Measurements from ENCODE around the gene WDFY4. TPM values are rescaled to one million over a fixed set of nuclear protein-coding genes. Genes with fewer than 3 reads are reported as not detected.

WDFY4 gene
- total and polyA plus RNA-seq, 4 donors: 4.6 to 26.9 (median 13.5) TPM

DNA sequence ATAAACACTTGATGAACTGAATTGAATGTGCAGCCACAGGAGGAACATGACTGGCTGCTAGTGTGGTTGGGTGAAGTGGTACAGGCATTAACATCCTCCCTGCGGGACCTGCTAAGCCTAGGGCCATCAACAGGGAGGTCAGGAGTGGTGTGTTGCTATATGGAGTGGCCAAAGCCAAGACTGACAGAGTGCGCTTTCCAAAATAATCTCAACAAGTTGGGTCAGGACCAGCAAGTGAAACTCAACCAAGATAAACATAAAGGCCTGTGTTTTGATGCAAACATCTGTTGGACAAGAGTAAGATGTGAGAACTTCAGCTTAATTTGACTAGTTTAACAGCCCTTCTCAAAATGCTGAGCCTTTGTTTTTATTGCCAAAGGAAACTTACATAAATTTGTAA is 97.7 kb downstream of the WDFY4 start:
- no peaks in the 10 kb centered on the region for H3K27me3 ChIP-seq (ENCODE audit: control insufficient read depth in 3 of 3, insufficient read depth in 3 of 3, low read length in 2 of 3)
- no peak for ATAC-seq (ENCODE audit: insufficient read depth, low FRiP score)
- no peak overlapping the region for H3K4me3 ChIP-seq
- no peak overlapping the region for H3K27ac ChIP-seq (ENCODE audit: low read depth in 1 of 2, low read length in 1 of 2)
- peaks cover 0 to 23% (median 0%) of the 10 kb centered on the region in 5 donors for H3K4me1 ChIP-seq (ENCODE audit: control insufficient read depth in 5 of 5, insufficient read depth in 5 of 5, low read length in 5 of 5)
- TF ChIP-seq, protein P1, sequence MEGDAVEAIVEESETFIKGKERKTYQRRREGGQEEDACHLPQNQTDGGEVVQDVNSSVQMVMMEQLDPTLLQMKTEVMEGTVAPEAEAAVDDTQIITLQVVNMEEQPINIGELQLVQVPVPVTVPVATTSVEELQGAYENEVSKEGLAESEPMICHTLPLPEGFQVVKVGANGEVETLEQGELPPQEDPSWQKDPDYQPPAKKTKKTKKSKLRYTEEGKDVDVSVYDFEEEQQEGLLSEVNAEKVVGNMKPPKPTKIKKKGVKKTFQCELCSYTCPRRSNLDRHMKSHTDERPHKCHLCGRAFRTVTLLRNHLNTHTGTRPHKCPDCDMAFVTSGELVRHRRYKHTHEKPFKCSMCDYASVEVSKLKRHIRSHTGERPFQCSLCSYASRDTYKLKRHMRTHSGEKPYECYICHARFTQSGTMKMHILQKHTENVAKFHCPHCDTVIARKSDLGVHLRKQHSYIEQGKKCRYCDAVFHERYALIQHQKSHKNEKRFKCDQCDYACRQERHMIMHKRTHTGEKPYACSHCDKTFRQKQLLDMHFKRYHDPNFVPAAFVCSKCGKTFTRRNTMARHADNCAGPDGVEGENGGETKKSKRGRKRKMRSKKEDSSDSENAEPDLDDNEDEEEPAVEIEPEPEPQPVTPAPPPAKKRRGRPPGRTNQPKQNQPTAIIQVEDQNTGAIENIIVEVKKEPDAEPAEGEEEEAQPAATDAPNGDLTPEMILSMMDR (IDR thresholded peaks at IDR 0.05; ENCODE audit: control extremely low read depth, extremely low read depth): no peak
- 61 to 84% methylated on average over 2 of the region's 2 CpGs for WGBS, 2 donors
- H3K9me3 ChIP-seq (ENCODE audit: control insufficient read depth in 4 of 4, insufficient read depth in 3 of 4, low read length in 3 of 4): peaks cover 0 to 2% (median 0%) of the 10 kb centered on the region in 4 donors
- peak; percentile 32 to 90 (median 85) for DNase-seq
- H3K36me3 ChIP-seq (ENCODE audit: control insufficient read depth in 4 of 4, insufficient read depth in 4 of 4, low read length in 4 of 4): no peaks in the 10 kb centered on the region
- no peak overlapping the region for H3K9ac ChIP-seq (ENCODE audit: insufficient read depth in 1 of 2, low read length in 2 of 2)

DNA sequence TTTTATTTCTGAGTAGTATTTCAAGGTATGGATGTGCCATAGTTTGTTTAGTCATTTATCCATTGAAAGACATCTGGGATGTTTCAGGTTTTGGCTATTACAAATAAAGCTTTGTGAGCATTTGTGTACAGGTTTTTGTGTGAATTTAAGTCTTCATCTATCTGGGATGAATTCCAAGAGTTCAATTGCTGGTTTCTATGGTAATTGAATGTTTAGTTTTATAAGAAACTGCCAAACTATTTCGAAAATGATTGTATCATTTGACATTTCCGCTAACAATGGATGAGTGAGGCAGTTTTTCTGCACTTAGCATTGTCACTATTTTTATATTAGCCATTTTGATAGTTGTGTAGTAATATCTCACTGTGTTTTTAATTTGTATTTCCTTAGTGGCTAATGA is 99.4 kb downstream of the WDFY4 start:
- ATAC-seq (ENCODE audit: insufficient read depth, low FRiP score) (no peak), DNase-seq (peak in 2 of 3 donors; percentile 45 to 51)
- Histone ChIP-seq H3K27ac (ENCODE audit: low read depth in 1 of 2, low read length in 1 of 2) (no peak overlapping the region), H3K36me3 (ENCODE audit: control insufficient read depth in 4 of 4, insufficient read depth in 4 of 4, low read length in 4 of 4) (no peaks in the 10 kb centered on the region), H3K4me1 (ENCODE audit: control insufficient read depth in 5 of 5, insufficient read depth in 5 of 5, low read length in 5 of 5) (peaks cover 0 to 23% (median 0%) of the 10 kb centered on the region in 5 donors), H3K27me3 (ENCODE audit: control insufficient read depth in 3 of 3, insufficient read depth in 3 of 3, low read length in 2 of 3) (no peaks in the 10 kb centered on the region), H3K9me3 (ENCODE audit: control insufficient read depth in 4 of 4, insufficient read depth in 3 of 4, low read length in 3 of 4) (peaks cover 0 to 2% (median 0%) of the 10 kb centered on the region in 4 donors), H3K9ac (ENCODE audit: insufficient read depth in 1 of 2, low read length in 2 of 2) (no peak overlapping the region), H3K4me3 (no peak overlapping the region)
- whole genome bisulfite sequencing, 2 donors: 70 to 88% methylated on average over 2 of the region's 2 CpGs
- TF ChIP-seq, protein P1 (IDR thresholded peaks at IDR 0.05; ENCODE audit: control extremely low read depth, extremely low read depth): no peak

DNA sequence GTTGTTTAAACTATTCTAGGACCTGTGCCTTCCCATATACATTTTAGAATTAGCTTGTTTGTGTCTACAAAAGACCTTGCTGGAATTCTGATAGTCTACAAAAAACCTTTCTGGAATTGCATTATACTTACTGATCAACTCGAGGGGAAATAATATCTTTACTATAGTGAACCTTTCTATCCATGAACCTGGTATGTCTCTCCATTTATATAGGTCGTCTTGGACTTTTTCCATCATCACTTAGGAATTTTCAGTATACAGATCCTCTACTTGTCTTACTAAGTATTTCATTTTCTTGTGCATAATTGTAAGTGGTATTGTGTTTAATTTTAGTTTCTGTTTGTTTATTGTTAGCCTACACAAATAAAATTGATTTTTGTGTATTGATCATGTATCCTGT is 101.1 kb downstream of the WDFY4 start:
- no peak for DNase-seq
- Histone ChIP-seq H3K9ac (ENCODE audit: insufficient read depth in 1 of 2, low read length in 2 of 2) (no peak overlapping the region), H3K4me1 (ENCODE audit: control insufficient read depth in 5 of 5, insufficient read depth in 5 of 5, low read length in 5 of 5) (peaks cover 0 to 31% (median 0%) of the 10 kb centered on the region in 5 donors), H3K4me3 (no peak overlapping the region), H3K9me3 (ENCODE audit: control insufficient read depth in 4 of 4, insufficient read depth in 3 of 4, low read length in 3 of 4) (peaks cover 0 to 2% (median 0%) of the 10 kb centered on the region in 4 donors), H3K27me3 (ENCODE audit: control insufficient read depth in 3 of 3, insufficient read depth in 3 of 3, low read length in 2 of 3) (no peaks in the 10 kb centered on the region), H3K27ac (ENCODE audit: low read depth in 1 of 2, low read length in 1 of 2) (no peak overlapping the region), H3K36me3 (ENCODE audit: control insufficient read depth in 4 of 4, insufficient read depth in 4 of 4, low read length in 4 of 4) (no peaks in the 10 kb centered on the region)
- 85 to 89% methylated on average over 2 of the region's 2 CpGs for WGBS, 2 donors
- TF ChIP-seq, protein P1 (IDR thresholded peaks at IDR 0.05; ENCODE audit: control extremely low read depth, extremely low read depth): no peak
- no peak for ATAC-seq (ENCODE audit: insufficient read depth, low FRiP score)

Data from lung (tissue), 12 donors.